ENCODE measurements around the gene C4BPA.

The C4BPA gene

GRCh38 chr1:207115269-207115668, 11.2 kb downstream of the C4BPA start:
- Histone ChIP-seq H3K4me1 (ENCODE audit: insufficient read depth, insufficient read length) (no peaks in the 10 kb centered on the region), H3K36me3 (ENCODE audit: insufficient read depth, insufficient read length, low read length) (no peaks in the 10 kb centered on the region), H3K27me3 (ENCODE audit: insufficient read depth, insufficient read length) (no peaks in the 10 kb centered on the region), H3K9ac (ENCODE audit: insufficient read length, low read depth) (no peak overlapping the region), H3K4me3 (ENCODE audit: insufficient read length, low read depth) (no peak overlapping the region), H3K9me3 (ENCODE audit: insufficient read depth, low read length) (no peaks in the 10 kb centered on the region)
- no peak for DNase-seq (ENCODE audit: low read depth, low spot score)
- TF ChIP-seq ZNF274 (IDR thresholded peaks at IDR 0.05; ENCODE audit: low read depth, low read length) (no peak), SUZ12 (IDR thresholded peaks at IDR 0.05; ENCODE audit: extremely low read depth, insufficient read depth, insufficient read length) (no peak), YY1 (IDR thresholded peaks at IDR 0.05; ENCODE audit: insufficient read depth, insufficient read length) (no peak)

GRCh38 chr1:207124389-207124788, 20.4 kb downstream of the C4BPA start:
- no peaks in the 10 kb centered on the region for H3K36me3 ChIP-seq (ENCODE audit: insufficient read depth, insufficient read length, low read length)
- H3K4me3 ChIP-seq (ENCODE audit: insufficient read length, low read depth), result no peak overlapping the region
- no peaks in the 10 kb centered on the region for H3K27me3 ChIP-seq (ENCODE audit: insufficient read depth, insufficient read length)
- H3K9ac ChIP-seq (ENCODE audit: insufficient read length, low read depth), result no peak overlapping the region
- H3K9me3 ChIP-seq (ENCODE audit: insufficient read depth, low read length), result peaks cover 9% of the 10 kb centered on the region
- TF ChIP-seq YY1 (IDR thresholded peaks at IDR 0.05; ENCODE audit: insufficient read depth, insufficient read length), result no peak
- TF ChIP-seq SUZ12 (IDR thresholded peaks at IDR 0.05; ENCODE audit: extremely low read depth, insufficient read depth, insufficient read length), result no peak
- TF ChIP-seq ZNF274 (IDR thresholded peaks at IDR 0.05; ENCODE audit: low read depth, low read length), result no peak
- no peaks in the 10 kb centered on the region for H3K4me1 ChIP-seq (ENCODE audit: insufficient read depth, insufficient read length)
- no peak for DNase-seq (ENCODE audit: low read depth, low spot score)

GRCh38 chr1:207128336-207128921, 24.4 kb downstream of the C4BPA start:
- DNase-seq (ENCODE audit: low read depth, low spot score), result no peak
- Histone ChIP-seq H3K27me3 (ENCODE audit: insufficient read depth, insufficient read length) (no peaks in the 10 kb centered on the region), H3K9me3 (ENCODE audit: insufficient read depth, low read length) (peaks cover 11% of the 10 kb centered on the region)

GRCh38 chr1:207129053-207129452, 25.0 kb downstream of the C4BPA start:
- TF ChIP-seq YY1 (IDR thresholded peaks at IDR 0.05; ENCODE audit: insufficient read depth, insufficient read length), result no peak
- H3K4me1 ChIP-seq (ENCODE audit: insufficient read depth, insufficient read length), result no peaks in the 10 kb centered on the region
- H3K9me3 ChIP-seq (ENCODE audit: insufficient read depth, low read length), result peaks cover 11% of the 10 kb centered on the region
- no peak overlapping the region for H3K4me3 ChIP-seq (ENCODE audit: insufficient read length, low read depth)
- DNase-seq (ENCODE audit: low read depth, low spot score), result no peak
- H3K36me3 ChIP-seq (ENCODE audit: insufficient read depth, insufficient read length, low read length), result no peaks in the 10 kb centered on the region
- no peak overlapping the region for H3K9ac ChIP-seq (ENCODE audit: insufficient read length, low read depth)
- no peaks in the 10 kb centered on the region for H3K27me3 ChIP-seq (ENCODE audit: insufficient read depth, insufficient read length)

More at GRCh38 chr1:207128336-207128921, 24.4 kb downstream of the C4BPA start:
- no peak for TF ChIP-seq ZNF274 (IDR thresholded peaks at IDR 0.05; ENCODE audit: low read depth, low read length)
- no peak for TF ChIP-seq SUZ12 (IDR thresholded peaks at IDR 0.05; ENCODE audit: extremely low read depth, insufficient read depth, insufficient read length)
- no peak for TF ChIP-seq YY1 (IDR thresholded peaks at IDR 0.05; ENCODE audit: insufficient read depth, insufficient read length)
- Histone ChIP-seq H3K4me3 (ENCODE audit: insufficient read length, low read depth) (no peak overlapping the region), H3K9ac (ENCODE audit: insufficient read length, low read depth) (no peak overlapping the region), H3K4me1 (ENCODE audit: insufficient read depth, insufficient read length) (no peaks in the 10 kb centered on the region), H3K36me3 (ENCODE audit: insufficient read depth, insufficient read length, low read length) (no peaks in the 10 kb centered on the region)

- H3K9me3 ChIP-seq (ENCODE audit: insufficient read depth, low read length), result peaks cover 11% of the 10 kb centered on the region
- no peak overlapping the region for H3K4me3 ChIP-seq (ENCODE audit: insufficient read length, low read depth)
- no peaks in the 10 kb centered on the region for H3K27me3 ChIP-seq (ENCODE audit: insufficient read depth, insufficient read length)
- no peak for TF ChIP-seq YY1 (IDR thresholded peaks at IDR 0.05; ENCODE audit: insufficient read depth, insufficient read length)
- no peak for TF ChIP-seq SUZ12 (IDR thresholded peaks at IDR 0.05; ENCODE audit: extremely low read depth, insufficient read depth, insufficient read length)
- no peak for TF ChIP-seq ZNF274 (IDR thresholded peaks at IDR 0.05; ENCODE audit: low read depth, low read length)
- no peak overlapping the region for H3K9ac ChIP-seq (ENCODE audit: insufficient read length, low read depth)
- no peaks in the 10 kb centered on the region for H3K4me1 ChIP-seq (ENCODE audit: insufficient read depth, insufficient read length)
- no peaks in the 10 kb centered on the region for H3K36me3 ChIP-seq (ENCODE audit: insufficient read depth, insufficient read length, low read length)
- DNase-seq (ENCODE audit: low read depth, low spot score), result no peak
These were observed 26.4 kb downstream of the C4BPA start for GRCh38 chr1:207130252-207131036.

GRCh38 chr1:207131163-207131562, 27.1 kb downstream of the C4BPA start:
- H3K4me1 ChIP-seq (ENCODE audit: insufficient read depth, insufficient read length), result no peaks in the 10 kb centered on the region
- H3K9ac ChIP-seq (ENCODE audit: insufficient read length, low read depth), result no peak overlapping the region
- DNase-seq (ENCODE audit: low read depth, low spot score), result no peak
- H3K27me3 ChIP-seq (ENCODE audit: insufficient read depth, insufficient read length), result no peaks in the 10 kb centered on the region
- no peaks in the 10 kb centered on the region for H3K36me3 ChIP-seq (ENCODE audit: insufficient read depth, insufficient read length, low read length)
- H3K9me3 ChIP-seq (ENCODE audit: insufficient read depth, low read length), result peaks cover 11% of the 10 kb centered on the region
- no peak for TF ChIP-seq ZNF274 (IDR thresholded peaks at IDR 0.05; ENCODE audit: low read depth, low read length)
- no peak overlapping the region for H3K4me3 ChIP-seq (ENCODE audit: insufficient read length, low read depth)

GRCh38 chr1:207134581-207134980, 30.5 kb downstream of the C4BPA start:
- H3K36me3 ChIP-seq (ENCODE audit: insufficient read depth, insufficient read length, low read length), result no peaks in the 10 kb centered on the region
- no peak for DNase-seq (ENCODE audit: low read depth, low spot score)
- no peaks in the 10 kb centered on the region for H3K4me1 ChIP-seq (ENCODE audit: insufficient read depth, insufficient read length)
- H3K27me3 ChIP-seq (ENCODE audit: insufficient read depth, insufficient read length), result no peaks in the 10 kb centered on the region
- no peak overlapping the region for H3K4me3 ChIP-seq (ENCODE audit: insufficient read length, low read depth)
- TF ChIP-seq SUZ12 (IDR thresholded peaks at IDR 0.05; ENCODE audit: extremely low read depth, insufficient read depth, insufficient read length), result no peak
- TF ChIP-seq YY1 (IDR thresholded peaks at IDR 0.05; ENCODE audit: insufficient read depth, insufficient read length), result no peak
- TF ChIP-seq ZNF274 (IDR thresholded peaks at IDR 0.05; ENCODE audit: low read depth, low read length), result no peak
- no peak overlapping the region for H3K9ac ChIP-seq (ENCODE audit: insufficient read length, low read depth)
- H3K9me3 ChIP-seq (ENCODE audit: insufficient read depth, low read length), result peaks cover under 1% of the 10 kb centered on the region; the same call in 1 of the 2 replicates
